GM23248 (cell line): ENCODE measurements around the gene SLC9A9.

ENCODE experiments used
- EZH2 ChIP-seq: fragments of 200-600 bp; sonication (generic); IDR thresholded peaks from 2 replicates; pipeline ENCODE4 v1.6.1; 2018; ENCODE audit warnings: antibody characterized with exemption, mild to moderate bottlenecking; ENCODE audit not compliant: insufficient read depth, poor library complexity, severe bottlenecking
- EZH2phosphoT487 ChIP-seq: fragments of 200-600 bp; sonication (generic); IDR thresholded peaks from 2 replicates; pipeline ENCODE4 v1.6.1; 2018; ENCODE audit warnings: antibody characterized with exemption, moderate library complexity, mild to moderate bottlenecking, low read depth; ENCODE audit not compliant: insufficient read depth

GRCh38 chr3:143337387-143337786, 510.9 kb downstream of the SLC9A9 start:
- TF ChIP-seq EZH2phosphoT487 (no peak), EZH2 (no peak)
